Measurements from ENCODE around the gene ZBTB32.

Gene ZBTB32

GRCh38 chr19:35764432-35765315 is 60.3 kb downstream of the ZBTB32 start:
- H3K9ac ChIP-seq (ENCODE audit: low read length) = no peak overlapping the region
- no peaks in the 10 kb centered on the region for H3K36me3 ChIP-seq (ENCODE audit: control insufficient read depth, insufficient read depth, low read length)
- H3K4me3 ChIP-seq (ENCODE audit: low read length) = no peak overlapping the region
- H3K9me3 ChIP-seq (ENCODE audit: control insufficient read depth, low read length) = no peaks in the 10 kb centered on the region
- no peaks in the 10 kb centered on the region for H3K4me1 ChIP-seq (ENCODE audit: control insufficient read depth, insufficient read depth, low read length)
- no peaks in the 10 kb centered on the region for H3K27me3 ChIP-seq (ENCODE audit: control insufficient read depth, insufficient read depth, low read length)
